Left hindlimb (tissue), 1 donor: ENCODE results near the gene ANKRD31.
"Not testable (repeated sequence)": the region's sequence is repeated elsewhere in the genome, so short reads cannot be mapped to it uniquely, and the experiment has no call there.

Source experiments
- DNase-seq: peaks from one replicate; pipeline ENCODE4 v3.0.0-alpha.2; 2018

ANKRD31 gene, protein sequence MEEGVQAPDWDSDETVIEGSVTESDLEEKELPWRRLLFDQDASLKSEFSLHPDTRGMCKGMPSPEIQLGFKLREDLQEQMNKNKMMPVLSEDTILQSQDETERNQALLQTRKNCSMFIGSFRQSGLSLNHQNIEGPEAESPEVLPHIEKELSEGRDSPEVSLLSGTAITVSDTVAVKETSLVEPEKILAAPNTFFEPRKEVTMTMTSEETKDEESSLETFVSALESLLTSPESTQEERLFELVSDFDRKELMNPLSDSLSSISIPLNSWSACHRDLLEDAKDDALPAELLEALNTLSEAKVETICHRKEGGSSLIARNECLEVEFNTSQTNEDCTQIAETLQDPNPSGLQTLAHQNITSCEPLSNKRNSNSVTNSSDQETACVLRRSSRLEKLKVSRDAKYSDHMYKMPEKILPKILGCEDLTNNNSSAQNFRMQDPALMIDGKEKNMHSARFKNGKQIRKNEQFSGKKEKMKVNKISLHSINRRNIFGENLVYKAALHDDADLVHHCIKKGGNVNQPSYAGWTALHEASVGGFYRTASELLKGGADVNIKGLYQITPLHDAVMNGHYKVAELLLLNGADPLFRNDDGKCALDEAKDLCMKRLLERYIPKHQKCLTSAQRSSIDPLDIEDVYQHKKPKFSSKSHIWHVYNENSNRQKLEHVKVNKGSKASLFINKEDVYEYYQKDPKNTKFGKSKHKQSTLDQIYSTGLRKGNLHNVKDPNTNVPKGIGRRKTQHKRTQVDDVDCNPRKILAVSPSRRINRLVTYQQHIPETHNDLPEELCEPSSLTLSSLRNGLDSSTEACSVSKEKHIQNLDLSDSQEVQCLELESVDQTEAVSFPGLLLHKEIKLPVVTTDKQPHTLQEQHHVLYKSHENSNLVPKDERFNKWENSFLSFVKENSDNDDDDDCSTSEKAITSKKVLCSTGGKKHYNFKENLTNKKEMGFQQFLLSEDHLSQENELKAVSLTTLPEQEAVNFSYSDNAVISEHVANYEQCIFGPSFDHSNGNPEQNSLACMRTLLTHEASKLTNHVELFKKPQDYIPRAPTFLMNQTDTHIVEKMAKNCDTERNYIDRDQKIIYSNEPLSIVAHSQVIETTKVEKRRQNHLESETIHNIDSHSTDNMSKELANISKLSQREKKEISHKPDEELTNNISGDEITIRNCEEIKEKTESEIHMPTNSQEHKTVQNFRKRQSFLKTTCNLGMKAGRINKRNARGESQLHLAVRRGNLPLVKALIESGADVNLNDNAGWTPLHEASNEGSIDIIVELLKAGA (N-terminal part only)

DNA sequence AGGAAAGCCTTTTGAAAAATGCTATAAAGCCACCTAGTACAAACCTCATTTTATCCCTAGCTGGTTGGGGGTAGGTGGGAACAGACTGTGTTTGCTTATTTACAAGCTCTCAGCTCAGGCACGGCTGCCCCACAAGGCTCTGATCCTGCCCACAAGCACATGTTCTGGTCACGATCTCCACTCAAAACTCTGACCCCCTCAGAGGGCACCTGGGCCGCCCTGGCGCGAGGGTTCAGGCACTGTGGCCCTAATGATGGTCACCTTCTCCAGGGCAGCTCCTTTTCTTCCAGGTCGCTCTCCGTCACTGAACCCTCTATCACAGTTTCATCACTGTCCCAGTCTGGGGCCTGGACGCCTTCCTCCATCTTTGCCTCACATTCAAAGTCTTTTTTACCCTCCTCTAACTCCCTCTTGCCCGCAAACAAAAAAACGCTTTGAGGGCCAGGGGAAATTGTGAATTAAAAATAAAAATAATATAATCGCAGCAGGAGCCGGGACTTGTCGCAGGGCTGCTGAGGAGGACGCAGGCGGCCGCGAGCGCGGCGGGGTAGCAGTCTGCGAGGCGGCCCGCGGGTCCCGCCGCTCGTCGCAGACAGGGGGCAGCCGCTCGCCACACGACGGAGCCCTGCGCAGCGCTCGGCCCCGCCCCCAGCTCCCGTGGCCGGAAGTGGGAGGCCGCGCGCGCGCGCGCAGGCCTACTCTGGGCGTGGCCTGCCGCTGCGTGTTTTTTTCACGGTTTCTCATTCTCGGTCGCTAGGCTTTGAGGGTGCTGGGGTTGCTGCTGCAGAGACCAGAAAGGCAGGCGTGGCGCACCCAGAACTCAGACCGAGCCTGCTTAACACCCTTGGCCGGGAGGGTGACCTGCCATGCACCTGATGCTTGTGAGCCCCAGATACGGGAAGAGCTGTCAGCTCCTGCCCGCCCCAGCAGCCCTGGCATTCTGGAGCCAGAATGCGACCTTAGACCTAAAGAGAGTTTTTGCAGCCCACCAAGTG, at the start of gene ANKRD31:
Gene ANKRD31 (minus strand): TSS at position 557 of the 995 bp plus-strand sequence. CDS start 192 bp downstream, at position 365.
- peak; percentile 88 for DNase-seq

DNA sequence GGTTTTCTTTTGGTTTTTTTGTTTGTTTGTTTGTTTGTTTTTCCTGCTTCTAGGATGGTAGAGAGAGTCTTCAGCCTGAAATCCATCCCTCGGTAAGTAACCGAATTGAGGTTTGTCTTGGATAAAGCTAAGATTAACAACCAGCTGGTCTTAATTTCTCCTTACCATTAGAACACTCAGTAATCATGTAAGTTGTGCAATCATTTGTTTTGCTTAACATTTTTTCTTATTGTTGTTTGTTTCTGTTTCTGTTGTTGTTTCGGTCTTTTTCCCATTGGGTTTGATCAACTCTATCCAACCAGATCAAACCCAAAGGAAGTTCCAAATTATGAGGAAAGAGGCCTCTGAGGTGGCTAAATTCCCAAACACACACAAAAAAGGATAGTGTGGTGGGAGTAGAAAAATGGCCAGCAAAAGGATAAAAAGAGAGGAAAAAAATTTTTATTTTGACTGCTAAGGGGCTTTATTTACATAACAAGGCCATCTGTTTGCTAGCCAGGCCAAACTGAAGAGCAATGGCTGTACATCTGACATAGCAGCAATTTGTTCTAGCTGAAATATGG, 49.6 kb upstream of the ANKRD31 start:
- no peak for DNase-seq

DNA sequence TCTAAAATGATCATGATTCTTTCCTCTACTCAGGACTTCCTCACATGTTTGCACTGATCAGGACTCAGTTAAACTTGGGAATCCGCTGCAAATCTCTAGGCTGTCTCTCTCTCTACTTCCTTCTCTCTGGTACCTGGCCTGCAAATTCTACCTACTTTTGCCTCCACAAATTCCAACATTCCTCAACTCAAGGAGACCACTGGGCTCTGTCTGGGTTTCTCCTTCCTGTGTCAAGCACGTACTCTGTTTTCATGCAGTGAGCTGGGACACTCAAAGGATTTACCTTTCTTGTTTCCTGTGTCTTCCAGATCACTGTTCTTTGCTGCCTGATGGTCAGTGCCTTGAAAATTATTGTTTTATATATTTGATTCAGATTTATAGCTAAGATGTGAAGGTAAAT, 45.9 kb upstream of the ANKRD31 start:
- DNase-seq: no peak

DNA sequence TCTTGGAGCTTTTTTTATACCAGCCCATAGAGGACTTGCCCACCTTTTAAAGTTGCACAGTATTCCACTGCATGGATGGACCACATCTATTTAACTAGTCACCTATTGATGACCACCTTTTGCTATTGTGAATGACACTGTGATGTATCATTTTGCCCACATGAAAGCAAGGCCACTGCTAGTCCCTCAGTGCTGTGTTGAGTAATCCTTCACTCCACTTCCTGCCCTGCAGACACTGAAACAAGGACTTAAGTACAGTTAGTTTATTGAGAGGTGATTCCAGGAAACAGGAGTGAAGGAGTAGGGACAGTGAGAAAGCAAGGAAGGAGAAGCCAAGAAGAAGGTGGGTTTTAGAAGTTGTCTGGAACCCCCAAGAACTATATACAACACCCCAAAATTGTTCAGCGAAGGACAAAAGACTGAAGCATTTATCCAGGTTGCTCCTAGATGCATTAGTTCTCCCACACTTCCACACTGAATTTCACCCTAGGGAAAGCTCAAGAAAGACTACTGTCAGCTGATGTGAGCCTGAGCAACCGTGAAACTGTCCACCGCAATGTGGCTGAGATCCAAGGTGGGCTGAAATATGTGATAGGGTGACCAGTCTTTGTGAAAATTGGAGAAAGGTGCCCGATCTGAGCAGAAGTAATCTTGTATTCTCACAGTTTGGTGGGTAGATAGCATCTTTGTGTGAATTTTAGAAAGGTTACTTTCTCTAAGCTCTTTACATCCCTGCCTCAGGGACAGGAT, 45.2 kb upstream of the ANKRD31 start:
- DNase-seq: no peak

DNA sequence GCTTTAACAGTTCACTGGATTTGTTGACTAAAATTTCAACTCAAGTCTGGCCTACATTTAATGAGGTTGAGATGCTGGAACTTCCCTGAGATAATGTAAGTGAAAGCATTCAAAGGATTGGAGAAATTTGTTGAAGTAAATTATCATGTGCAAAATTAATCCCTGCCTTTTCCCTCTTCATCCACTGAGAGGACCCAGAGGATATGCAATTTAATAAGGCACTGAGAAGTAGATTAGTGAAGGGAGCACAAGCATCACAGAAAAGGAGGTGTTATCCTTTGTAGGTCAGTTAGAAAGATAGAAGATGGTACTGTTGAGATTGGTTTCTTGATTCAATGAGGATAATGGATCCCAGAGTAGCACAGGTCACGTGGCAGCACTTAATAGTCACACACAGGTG, 42.6 kb upstream of the ANKRD31 start:
- DNase-seq: no peak

DNA sequence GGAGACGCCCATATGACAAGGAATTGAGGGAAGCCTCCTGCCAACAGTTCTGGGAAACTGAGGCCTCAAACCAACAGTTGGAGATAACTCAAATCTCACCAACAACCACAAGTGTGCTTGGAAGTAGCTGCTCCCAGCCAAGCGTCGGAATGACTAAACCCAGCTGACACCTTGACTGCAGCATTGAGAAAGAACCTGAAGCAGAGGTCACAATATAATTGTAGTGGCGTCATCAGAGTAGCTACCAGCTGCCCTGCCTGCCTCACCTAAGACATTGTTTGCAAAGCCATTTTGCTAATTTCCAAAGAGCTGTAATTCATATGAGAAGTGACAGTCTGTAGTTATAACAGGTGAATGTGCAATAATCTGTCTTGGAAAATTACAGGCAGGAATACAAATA, 40.8 kb upstream of the ANKRD31 start:
- no peak for DNase-seq

DNA sequence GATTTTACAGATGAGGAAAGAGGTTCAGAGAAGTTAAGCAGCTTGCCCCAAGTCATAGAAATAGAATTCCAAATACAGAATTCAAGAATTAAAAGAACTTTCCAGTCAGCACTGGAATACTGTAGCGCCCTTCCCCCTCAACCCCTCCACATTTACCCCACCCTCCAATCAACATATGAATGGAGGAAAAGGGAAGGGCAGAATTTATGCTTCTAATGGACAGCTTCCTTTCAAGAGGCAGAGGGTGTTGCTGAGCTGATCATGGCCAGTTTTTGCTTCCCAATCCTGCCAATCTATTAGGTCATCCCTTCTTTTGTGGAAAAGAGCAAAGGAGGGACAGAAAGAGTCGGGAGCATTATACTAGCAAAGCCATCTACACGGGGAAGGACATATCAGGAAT, 39.1 kb upstream of the ANKRD31 start:
- DNase-seq: no peak

DNA sequence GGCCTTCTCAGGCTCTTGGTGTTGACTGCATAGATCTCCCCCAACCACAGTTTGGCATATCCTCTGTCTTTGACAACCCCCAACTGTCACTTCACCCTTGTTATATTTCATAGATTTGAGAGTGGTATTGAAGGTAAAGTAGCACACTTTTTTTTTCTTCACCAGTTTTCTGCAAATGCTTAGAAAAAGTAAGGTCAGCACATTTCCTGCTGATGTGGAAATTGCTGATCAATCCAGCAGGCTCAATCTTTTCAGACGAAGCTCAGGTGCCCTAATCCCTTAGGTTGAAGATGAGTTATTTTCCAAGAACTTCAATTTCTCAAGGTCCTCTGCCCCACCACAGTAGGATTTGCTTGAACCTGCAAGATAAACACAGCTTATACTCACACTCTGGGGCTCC, 38.5 kb upstream of the ANKRD31 start:
- DNase-seq: no peak

DNA sequence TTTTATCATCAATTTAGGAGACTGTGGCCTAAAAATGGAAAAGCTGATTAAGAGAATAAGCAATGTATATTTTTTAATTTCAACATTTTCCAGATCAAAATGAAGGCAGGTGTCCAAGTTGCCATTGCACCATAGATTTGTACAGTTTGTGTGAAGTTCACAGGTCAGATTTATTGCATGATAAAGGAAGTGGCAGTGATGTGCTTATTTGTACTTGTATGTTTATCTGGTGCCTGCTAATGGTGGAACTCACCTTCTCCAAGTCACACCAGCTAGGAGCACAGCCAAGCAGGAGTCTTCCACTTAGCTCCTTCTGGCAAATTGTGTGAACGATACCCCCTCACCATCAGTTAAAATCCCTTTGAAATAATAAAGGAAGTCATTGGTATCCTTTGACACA, 37.8 kb upstream of the ANKRD31 start:
- no peak for DNase-seq

DNA sequence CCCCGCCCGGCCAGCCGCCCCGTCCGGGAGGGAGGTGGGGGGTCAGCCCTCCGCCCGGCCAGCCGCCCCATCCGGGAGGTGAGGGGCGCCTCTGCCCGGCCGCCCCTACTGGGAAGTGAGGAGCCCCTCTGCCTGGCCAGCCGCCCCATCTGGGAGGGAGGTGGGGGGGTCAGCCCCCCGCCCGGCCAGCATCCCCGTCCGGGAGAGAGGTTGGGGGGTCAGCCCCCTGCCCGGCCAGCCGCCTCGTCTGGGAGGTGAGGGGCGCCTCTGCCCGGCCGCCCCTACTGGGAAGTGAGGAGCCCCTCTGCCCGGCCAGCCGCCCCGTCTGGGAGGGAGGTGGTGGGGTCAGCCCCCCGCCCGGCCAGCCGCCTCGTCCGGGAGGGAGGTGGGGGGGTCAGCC, 33.9 kb upstream of the ANKRD31 start:
- not testable (repeated sequence) for DNase-seq

DNA sequence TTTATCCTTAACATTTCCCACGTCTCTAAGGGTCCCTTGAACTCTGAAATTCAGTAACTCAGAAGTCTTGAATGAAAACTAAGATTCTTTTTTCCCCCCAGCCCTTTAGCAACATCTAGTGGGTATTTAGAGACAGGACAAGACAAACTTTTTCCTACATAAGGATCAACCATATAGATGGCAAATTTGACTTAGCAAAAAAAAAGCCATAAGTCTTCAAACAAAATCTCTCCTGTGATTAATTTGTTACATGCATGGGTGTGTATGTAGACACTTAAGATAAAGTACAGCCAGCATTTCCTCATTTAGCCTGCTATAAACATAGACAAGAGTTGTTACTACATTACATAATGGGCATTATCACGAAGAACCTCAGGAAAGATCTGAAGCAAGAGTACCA, 29.1 kb upstream of the ANKRD31 start:
- no peak for DNase-seq

DNA sequence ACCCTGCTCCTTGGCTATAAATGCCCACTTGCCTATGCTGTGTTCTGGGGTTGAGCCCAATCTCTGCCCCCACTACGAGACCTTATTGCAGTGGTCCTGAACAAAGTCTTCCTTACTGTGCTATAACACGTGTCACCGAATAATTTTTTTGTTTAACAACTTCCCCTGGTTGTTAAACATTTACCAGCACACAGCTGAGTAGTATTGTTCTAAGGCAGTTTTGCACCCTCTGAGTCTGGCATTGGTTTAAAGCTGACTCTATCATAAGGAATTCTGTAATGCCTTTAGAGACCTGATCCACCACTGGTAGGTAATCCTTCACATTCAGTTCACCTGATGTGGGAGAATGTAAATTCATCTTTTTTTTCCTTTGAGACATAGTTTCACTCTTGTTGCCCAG, 25.6 kb upstream of the ANKRD31 start:
- no peak for DNase-seq

DNA sequence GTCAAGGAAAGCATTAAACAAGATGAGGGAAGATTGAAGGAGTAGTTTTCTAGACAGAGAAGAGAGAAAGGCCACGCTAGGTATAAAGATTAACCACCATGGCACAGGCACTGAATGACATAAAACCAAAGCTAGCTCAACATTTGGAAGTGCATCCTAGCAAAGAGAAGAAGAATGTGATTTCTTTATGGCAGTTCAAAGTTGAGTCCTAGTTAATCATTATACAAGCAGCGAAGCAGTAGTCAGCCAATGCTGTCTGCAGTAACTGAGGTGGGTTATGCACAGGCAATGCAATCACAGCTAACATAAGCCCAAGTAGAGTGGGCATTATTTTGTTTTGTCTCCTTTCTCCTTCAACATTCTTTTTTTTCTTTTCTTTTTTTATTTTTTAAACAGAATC, 24.0 kb upstream of the ANKRD31 start:
- no peak for DNase-seq

DNA sequence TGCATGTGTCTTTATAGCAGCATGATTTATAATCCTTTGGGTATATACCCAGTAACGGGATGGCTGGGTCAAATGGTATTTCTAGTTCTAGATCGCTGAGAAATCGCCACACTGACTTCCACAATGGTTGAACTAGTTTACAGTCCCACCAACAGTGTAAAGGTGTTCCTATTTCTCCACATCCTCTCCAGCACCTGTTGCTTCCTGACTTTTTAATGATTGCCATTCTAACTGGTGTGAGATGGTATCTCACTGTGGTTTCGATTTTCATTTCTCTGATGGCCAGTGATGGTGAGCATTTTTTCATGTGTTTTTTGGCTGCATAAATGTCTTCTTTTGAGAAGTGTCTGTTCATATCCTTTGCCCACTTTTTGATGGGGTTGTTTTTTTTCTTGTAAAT, 13.8 kb upstream of the ANKRD31 start:
- DNase-seq: not testable (repeated sequence)

DNA sequence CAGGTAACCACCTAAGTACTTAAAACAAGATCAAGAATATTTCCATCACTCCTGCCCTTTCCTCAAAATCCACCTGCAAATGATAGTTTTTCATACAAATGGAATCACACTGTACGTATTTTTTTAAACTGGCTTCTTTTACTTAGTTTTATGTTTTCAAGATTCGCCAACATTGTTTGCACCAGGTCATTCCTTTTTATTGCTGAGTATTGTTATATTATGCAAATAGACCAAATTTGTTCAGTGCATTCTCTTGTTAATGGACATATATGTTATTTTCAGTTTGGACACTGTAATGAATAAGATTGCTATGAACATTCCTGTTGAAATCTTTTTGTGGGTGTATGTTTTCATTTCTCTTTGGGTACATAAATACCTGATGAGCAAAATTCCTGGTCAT, 8.3 kb upstream of the ANKRD31 start:
- DNase-seq: no peak

DNA sequence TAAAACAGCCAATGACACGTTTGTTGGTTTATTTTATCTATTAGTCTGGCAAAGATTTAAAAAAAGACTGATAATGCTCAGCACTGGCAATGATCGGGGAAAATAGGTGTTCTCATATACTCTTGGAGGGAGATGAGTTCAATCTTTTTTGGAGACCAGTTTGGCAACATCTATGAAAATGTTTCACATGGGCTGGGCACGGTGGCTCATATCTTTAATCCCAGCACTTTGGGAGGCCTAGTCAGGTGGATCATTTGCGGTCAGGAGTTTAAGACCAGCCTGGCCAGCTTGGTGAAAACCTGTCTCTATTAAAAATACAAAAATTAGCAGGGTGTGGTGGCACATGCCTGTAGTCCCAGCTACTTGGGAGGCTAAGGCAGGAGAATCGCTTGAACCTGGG, 6.8 kb upstream of the ANKRD31 start:
- DNase-seq: no peak

DNA sequence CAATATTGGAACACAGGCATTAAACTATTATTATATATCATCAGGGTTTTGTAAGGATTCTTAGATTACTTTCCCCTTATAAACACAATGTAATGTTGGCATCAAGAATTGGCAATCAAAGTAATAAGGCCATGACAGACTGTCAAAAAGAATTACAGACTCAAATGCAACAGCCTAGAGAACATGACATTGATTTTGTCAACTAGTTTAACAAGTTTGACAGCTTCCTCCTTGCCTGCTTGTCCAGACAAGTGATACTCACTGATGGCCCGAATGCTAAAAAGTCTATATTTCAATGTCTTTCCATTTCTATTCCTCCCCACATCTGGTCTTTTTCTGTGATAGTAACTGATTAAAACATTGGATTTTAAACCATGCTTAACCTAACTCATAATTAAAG, 6.4 kb upstream of the ANKRD31 start:
- DNase-seq: no peak

DNA sequence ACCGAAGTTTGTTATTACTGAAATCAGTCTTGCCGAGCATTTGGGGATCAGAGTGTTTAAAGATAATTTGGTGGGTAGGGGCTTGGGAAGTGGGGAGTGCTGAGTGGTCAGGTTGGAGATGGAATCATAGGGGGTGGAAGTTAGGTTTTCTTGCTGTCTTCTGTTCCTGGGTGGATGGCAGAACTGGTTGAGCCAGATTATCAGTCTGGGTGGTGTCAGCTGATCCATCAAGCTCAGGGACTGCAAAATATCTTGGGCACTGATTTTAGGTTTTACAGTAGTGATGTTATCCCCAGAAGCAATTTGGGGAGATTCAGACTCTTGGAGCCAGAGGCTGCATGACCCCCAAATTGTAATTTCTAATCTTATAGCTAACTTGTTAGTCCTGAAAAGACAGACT, 5.4 kb upstream of the ANKRD31 start:
- DNase-seq: no peak

DNA sequence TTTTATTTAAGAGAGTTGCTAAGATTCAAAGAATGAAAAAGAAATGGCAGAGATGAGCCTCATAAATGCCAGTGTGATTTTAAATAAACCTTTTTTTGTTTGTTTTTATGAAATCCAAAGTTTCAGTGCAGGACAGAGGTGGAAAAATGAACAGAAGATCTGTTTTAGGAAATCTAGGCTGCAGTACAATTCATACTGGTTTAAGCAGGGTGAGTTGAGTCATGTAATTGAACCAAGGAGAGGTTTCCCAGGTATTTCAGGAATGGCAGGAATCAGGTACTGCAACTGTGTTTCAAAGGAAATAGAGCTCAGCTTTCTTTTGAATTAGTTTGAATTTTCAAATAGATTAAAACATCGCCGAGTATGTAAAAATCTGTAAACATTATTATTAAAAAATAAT, 3.0 kb upstream of the ANKRD31 start:
- no peak for DNase-seq

DNA sequence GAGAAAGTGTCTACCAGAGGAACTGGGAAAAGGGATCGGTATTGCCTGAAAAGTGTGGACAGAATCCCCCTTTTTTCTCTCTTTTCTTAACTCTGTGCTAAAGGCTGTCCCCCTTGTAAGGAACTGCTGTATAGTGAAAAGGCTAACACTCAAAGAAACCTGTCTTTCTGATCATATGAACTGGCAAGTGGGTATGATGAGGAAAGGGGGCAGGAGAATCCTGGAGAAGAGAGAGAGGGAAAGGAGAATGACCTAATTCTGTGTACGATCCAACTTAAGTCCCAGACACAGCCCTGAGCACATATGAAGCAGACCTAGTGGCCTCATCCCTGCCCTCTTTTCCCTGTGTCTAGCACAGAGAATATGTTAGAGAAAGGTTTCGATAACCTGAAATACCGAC, 967 bp downstream of the ANKRD31 start:
- no peak for DNase-seq

DNA sequence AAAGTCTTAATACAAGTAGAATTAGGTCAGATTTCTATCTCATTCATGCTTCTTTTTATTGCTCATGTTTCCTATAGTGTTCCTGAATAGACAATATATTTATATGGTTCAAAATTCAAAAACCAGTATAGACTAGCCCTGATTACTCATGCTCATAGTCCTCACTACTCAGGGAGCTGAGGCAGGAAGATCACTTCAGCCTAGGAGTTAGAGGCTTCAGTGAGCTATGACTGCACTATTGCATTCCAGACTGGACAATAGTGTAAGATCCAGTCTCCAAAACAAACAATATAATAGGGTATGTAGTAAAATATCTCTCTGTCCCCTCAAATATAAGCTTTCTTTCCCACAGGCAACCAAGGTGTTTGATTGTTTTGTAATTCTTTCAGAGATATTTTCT, 2.4 kb downstream of the ANKRD31 start:
- DNase-seq: no peak
